Left cardiac atrium (tissue), 4 donors: ENCODE data around the gene MAGI3. TPM values are rescaled to one million over a fixed set of nuclear protein-coding genes. Genes with fewer than 3 reads are reported as not detected.

Experiments
- ATAC-seq, 2 donors: fragments of 200-7000 bp; cut with Tn5 transposase; one replicate each; pipeline ENCODE4 v1.9.1; 2020; ENCODE audit warnings: mild to moderate bottlenecking in 2 of 2, moderate library complexity in 2 of 2
- DNase-seq: peaks from one replicate; pipeline ENCODE4 v3.0.0-alpha.2; 2020
- intact Hi-C, 2 donors: fragments of 100-400 bp; cut with DNase I; formaldehyde crosslinking; loops; one replicate each; pipeline versions ENCODE4 v1.14.1 to v1.15.1; 2022 to 2023
- long read RNA-seq: library from polyadenylated mRNA; unstranded; transcript quantifications from one replicate; pipeline ENCODE4 v2.0.0, GENCODE V29; 2021
- total RNA-seq, 2 donors: library from RNA; stranded (reverse); fragmentation: NEBNext Ultra II Directional; extraction: Animal tissue kit (Norgen Biotek cat#: 25700); gene quantifications; one replicate each; pipeline ENCODE4 v1.2.1, GENCODE V29; 2021
- donor health status: DM: no; HTN: yes; CAD: no.
- donor health status: DM: no; HTN: yes; CAD: no; lungs with severe emphysema.
- donor health status: DM: yes; HTN: yes; CAD: no.
- donor health status: Dilated cardiomyopathy.

The MAGI3 gene
- 1 to 10 TPM; 7.2 to 7.9 TPM for total RNA-seq
- long read RNA-seq, partial matches to known transcripts = 1 of 1 reads
- long read RNA-seq, other reads (novel, unspliced or antisense) = 0 of 1 reads

DNA sequence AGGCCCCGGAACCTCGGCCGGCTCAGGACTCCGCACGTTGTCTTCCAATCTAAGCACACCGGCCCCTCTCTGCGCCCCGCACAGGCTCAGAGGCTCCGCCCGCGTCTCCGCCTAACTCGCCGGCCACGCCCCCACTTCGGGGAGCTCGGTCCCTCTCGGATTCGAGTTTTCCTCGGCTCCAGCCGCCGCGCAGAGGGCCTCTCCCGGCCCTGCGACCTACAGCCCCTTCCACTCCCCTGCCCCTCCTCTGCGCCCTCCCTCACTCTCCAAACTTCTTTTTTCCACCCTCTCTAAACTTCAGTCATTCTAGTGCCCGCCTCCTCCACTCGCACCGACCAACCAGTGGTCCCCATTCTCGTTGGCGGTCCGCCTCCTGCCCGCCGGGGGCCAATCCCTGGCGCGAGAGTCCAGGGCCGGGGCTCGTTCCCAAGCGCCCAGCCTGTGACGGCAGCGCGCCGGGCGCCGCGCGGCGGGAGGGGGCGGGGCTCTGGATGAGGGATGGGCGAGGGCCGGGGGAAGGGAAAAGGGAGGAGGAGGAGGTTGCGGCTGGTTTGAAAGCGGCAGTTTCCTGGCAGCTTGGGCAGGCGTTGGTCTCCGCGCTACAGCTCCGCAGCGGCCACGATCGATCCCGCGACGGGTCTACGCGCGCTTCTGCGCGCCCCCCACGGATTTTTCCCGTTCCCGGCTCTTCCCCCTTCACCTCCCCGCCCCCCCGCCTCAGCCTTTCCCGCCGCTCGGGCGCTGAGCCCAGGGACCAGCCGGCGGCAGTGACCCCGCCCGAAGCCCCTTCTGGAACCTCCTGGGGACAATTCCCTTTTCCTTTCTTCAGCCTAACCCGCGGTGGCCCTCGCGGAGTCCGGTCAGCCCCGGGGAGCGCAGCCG, at the start of gene MAGI3:
TSS of gene MAGI3 (plus strand) at position 563 of the 882 bp plus-strand sequence. CDS start 519 bp downstream, outside the sequence.
- DNase-seq (peak; percentile 97), ATAC-seq (peak; percentile 95 to 98)
- intact Hi-C loops = no loop called here

DNA sequence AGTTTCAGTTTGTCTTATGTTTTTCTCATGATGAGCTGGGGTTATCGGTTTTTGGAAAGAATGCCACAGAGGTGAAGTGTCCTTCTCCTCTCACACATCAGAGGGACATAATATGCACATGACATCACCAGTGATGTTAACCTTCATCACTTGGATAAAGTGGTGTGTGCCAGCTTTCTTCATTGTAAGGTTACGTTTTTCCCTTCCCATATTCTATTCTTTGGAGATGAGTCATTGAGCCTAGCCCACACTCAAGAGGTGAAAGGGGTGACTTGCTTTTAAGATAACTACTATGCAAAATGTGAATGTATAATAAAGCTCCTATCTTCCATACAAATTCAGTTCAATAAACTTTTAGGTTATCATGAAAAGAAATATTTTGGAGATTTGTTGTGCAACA, 36.7 kb upstream of the MAGI3 start:
- DNase-seq = no peak
- no peak for ATAC-seq
- intact Hi-C loops = no loop called here

DNA sequence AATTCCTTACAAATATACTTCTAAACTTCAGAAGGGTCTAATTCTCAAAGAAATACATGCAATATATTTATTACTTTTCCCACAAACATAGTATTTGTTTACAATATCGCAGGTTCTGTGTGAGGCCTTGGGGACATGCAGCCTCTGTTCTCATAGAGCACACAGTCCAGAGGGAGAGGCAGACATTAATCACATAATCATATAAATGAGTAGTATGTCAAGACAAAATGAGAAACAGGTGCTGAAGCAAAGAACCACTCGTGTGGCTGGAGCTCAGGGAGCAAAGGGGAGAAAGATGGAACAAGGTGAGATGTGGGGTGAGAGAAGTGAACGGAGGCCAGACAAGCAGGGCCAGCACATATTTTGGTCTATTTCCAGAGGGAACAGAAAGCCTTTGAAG, 26.4 kb upstream of the MAGI3 start:
- intact Hi-C loops = no loop called here
- no peak for ATAC-seq
- DNase-seq = no peak

DNA sequence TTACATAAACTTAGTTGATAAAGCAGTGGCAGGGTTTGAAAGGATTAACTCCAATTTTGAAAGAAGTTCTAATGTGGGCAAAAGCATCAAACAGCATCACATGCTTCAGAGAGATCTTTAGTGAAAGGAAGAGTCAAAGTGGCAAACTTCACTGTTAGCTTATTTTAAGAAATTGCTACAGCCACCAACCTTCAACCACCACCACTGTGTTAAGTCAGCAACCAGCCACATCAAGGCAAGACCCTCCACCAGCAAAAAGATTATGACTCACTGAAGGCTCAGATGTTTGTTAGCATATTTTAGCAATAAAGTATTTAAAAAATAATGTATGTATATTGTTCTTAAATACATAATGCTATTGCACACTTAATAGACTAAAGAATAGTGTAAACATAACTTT, 21.3 kb upstream of the MAGI3 start:
- DNase-seq = no peak
- intact Hi-C loops = no loop called here
- no peak for ATAC-seq

DNA sequence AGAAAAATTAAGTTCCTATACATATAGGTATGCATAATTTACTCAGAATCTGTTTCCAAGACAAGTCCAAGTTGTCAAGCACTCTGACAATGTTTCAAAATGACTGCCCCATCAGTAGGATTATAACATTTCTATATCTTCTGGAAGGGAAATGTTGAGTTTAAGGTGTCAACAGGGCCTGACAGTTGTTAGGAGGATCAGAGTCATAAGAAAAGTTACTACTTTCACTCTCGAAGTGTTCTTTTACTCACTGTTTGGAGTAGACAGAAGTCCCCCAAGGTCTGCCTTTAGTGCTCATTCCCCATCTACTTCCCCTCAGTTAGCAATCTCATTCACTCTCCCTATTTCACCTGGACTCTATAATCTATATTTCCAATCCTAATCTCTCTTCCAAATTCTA, 20.6 kb upstream of the MAGI3 start:
- DNase-seq = no peak
- intact Hi-C loops = no loop called here
- ATAC-seq = no peak

DNA sequence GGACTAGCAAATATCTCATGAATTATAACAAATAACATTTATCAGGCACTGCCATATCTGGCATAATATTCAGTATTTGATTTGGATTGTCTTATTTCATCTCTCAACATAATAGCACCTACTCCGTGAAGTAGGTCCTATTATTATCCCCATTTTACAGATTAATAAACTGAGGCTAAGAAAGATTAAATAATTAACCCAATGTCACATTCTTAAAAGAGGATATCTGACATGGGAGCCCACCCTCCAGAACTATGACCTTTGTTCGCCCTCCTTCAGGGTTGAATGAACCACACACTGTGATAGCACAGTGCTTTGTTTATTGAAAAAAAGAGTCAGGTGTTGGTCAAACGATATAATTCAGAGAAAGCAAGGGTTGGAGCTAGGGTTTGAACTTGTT, 19.4 kb upstream of the MAGI3 start:
- no peak for DNase-seq
- intact Hi-C loops = no loop called here
- ATAC-seq = no peak

DNA sequence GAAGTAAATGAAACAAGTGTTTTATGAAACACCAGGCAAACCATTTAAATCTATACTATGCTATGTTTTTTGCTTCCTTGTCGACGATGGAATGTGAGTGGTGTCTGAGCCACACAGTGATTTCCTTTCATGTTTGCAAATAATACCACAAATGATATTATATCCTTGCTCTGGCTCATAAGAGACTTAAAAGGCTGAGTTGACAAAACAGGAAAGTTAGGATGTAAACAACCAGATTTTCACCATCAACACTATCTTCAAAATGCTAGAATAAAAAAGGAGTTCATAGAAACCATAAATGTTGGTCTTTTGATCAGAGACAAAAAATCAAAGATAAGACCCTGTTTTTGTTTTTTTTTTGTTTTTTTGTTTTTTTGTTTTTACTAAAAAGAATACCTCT, 17.8 kb upstream of the MAGI3 start:
- intact Hi-C loops = no loop called here
- no peak for DNase-seq
- no peak for ATAC-seq

DNA sequence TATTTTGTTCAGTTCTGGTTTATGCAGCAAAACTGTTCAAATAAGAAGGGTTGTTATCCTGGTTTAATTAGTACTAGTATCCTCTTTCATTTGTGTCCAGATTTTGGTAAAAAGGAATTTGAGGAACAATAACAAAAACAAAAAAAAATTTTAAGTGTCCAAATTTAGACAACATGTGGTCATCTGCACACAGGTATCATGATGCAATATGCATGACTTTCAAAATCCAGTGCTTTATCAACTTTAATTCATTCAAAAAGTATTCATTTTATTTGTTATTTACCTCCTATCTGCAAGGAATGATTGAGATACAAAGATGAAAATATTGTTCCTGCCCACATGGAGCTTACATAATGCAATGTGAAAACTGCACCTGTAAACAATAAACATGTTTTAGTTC, 16.7 kb upstream of the MAGI3 start:
- no peak for DNase-seq
- ATAC-seq = no peak
- intact Hi-C loops = no loop called here

DNA sequence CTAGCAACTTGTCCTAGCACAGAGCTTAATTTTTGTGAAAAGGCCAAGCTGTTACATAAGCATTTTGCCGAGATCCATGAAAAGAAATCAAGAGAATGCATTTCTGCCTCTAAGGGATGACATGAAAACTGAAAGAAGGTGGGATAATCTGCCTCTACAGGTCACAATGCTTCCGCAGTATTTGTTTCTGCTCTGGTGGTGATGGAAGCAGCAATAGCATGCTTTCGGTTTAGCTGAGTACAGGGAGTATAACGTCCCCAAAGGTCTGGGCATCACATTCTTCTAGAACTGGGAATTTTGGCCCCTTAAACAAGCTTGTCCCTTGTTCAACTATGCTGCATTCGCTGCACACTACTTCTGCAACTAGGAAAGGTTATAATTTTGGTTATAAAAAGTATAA, 14.4 kb upstream of the MAGI3 start:
- intact Hi-C loops = no loop called here
- ATAC-seq = no peak
- no peak for DNase-seq

DNA sequence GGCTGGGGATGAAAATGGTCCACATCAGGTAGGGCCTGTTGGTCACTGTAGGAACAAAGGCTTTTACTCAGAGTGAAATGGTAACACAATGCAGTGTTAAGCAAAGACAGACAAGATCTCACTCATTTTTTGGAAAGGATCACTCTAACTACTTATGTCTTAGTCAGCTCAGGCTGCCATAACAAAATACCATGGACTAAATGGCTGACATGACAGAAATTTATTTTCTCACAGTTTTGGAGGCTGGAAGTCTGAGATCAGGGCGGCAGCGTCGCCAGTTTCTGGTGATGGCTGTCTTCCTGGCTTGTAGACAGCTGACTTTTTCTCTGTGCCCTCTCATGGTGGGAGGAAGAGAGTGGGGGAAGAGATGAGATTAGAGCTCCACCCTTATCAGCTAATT, 10.2 kb upstream of the MAGI3 start:
- DNase-seq = no peak
- no peak for ATAC-seq
- intact Hi-C loops = no loop called here

DNA sequence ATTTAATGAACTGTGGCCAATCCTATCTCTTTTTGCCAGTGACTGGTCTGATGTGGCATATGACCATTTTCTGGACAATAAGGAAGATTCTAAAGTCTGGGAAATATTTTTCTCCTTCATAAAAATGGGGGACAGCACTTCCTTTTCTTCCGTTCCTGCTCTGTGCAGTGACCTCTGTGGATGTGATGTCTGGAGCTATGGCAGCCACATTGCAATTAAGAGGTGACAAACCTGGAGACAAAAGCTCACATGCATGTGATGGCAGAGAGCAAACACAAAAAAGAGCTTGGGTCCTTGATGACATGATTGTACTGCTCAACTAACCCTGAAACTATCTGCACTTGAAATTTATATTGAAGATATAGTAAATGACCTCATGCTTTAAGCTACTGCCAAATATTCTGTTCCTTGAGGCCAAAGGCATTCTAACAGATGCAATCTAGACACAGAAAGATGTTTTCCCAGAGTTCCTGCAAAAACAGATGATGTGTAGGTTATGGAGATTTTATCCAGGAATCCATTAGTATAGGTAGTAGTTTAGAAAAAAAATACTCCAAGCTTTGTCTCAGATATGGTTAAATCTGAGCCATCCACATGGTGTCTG, 2.2 kb upstream of the MAGI3 start:
- intact Hi-C loops = no loop called here
- ATAC-seq = no peak
- no peak for DNase-seq

DNA sequence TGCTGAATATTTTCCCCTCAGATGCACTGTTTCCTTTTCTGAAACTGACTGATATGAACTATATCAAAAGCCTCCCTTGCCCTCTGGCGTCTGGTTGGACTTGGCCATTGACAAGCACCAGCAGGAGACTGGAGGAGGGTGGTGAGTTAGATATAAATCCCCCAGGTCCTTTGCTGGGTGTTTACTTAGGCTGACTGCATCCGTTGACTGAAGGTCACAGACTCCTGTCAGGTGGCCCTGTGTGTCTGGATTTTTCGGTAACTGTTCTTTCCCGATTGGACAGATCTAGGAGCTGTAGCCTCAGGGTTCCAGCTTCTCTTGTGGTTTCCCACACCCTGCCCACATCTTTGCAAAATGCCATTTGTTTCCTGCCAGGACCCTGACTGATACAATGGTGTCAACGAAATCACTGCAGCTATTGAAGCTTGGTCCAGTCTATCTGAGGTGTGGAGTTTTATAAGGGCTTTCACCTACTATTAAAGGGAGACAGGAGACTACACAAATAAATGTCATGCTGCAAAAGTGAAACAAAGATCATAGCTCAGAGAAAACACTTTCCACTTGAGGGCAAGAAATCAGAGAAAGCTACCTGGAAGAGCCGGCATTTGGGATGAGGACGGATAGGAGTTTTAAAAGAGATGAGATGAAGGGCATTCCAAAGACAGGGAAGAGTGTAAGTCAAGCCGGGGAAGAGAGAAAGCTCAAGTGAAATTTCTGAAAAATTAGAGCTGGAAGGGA, 1.5 kb upstream of the MAGI3 start:
- ATAC-seq = no peak
- intact Hi-C loops = no loop called here
- DNase-seq = peak; percentile 26

DNA sequence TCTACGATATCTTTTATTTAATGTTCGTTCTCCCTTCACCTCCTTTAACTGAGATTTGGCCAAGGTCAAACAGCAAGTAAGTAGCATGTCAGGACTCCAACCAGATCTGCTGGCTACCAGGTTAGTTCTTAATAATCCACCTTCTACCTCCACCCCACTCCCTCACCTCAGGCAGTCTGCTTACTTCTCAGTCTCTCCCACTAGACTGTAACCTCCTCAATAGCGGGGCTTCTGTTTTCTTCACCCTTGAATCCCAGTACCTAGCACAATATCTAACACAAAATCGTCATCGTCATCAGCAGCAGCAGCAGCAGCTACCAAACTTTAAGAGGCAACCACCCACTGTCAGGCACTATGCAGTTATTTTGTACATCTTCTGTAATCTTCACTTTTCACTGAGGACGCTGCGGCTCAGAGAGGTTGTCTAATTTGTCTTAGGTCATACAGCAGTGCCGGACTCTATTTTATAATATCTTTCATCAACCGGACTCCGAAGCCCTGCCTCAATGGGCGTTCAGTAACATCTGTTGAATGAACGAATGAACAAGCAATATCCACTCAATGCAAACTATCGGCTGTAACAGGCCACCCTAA, 859 bp upstream of the MAGI3 start:
- intact Hi-C loops = no loop called here
- ATAC-seq (no peak), DNase-seq (no peak)

DNA sequence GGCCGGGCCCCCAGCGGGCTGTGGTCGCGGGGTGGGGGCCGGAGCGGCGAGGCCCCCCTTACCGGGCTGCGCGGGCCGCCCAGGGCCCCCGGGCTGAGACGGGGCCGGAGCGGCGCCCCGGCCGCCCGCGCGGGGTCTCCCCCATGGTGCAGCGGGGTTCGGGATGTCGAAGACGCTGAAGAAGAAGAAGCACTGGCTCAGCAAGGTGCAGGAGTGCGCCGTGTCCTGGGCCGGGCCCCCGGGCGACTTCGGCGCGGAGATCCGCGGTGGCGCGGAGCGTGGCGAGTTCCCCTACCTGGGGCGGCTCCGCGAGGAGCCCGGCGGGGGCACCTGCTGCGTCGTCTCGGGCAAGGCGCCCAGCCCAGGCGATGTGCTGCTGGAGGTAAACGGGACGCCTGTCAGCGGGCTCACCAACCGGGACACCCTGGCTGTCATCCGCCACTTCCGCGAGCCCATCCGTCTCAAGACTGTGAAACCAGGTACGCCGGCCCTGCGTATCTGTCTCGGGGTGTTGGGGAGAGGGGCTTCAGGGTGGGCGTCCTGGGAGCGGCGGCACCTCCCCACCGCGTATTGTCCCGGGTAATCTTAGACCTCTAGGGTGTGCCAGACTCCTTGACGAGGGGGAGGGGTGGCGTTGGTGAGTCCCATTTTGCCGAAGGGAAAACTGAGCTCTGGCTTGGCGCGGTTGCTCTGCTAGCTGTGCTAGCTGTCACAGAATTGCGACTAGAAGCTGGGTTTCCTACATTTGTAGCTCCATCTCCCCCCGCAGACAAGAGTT, 745 bp downstream of the MAGI3 start:
- peak; percentile 3 to 6 for ATAC-seq
- peak; percentile 55 for DNase-seq
- intact Hi-C loops = no loop called here

DNA sequence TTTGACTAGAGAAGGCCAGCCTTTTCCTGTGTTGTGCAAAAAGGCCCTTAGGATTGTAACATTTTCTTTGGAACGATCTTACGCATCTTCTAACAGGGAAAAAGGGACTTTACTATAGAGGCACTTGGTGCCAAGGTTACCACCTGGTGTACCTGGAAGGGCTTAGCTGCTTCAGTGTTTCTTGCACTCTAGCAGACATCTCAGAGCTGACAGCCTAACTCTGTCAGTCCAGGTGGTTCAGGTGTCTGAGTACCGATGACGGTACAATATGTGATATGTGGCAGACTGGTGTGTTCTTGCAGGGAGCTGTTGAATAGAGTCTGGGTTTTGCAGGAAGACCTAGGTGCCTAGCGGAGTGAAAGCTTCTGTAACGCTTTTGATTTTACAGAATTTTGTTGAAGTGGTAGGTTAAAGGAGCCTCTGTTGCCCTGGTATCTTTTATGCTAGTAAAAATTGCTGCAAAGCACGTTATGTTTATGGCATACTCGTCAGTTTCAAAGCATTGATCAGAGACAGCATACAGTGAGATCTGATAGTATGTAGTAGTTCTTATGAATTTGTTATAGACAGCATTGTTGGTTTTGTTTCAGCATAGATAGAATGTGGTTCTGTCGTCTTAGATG, 1.4 kb downstream of the MAGI3 start:
- intact Hi-C loops = no loop called here
- ATAC-seq (no peak), DNase-seq (no peak)

DNA sequence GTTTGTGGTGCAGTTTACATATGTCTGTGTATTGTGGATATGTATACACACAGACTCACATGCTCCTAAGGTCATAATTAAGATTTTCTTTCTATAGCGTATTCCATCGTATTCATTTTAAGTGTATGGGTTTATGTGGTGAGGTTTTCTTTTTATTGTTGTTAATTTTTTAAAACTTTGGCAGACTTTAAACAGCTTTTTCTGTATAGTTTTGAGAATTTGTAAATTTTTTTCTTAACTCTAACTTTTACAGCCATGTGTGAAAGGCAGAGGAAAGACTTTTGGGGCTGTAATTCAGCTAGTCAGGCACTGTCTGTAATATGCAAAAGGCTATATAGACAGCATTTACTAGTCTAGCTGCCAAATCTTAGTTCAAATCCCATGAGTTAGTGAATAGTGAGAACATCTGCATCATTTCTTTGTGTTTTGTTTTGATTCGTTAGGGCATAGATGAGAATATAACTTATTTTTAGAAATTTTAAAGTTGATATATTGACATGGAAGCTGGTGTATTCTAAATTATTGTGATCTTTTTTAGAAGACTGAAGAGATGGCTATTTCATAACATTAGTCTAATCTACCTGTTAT, 2.3 kb downstream of the MAGI3 start:
- no peak for ATAC-seq
- no peak for DNase-seq
- intact Hi-C loops = no loop called here

DNA sequence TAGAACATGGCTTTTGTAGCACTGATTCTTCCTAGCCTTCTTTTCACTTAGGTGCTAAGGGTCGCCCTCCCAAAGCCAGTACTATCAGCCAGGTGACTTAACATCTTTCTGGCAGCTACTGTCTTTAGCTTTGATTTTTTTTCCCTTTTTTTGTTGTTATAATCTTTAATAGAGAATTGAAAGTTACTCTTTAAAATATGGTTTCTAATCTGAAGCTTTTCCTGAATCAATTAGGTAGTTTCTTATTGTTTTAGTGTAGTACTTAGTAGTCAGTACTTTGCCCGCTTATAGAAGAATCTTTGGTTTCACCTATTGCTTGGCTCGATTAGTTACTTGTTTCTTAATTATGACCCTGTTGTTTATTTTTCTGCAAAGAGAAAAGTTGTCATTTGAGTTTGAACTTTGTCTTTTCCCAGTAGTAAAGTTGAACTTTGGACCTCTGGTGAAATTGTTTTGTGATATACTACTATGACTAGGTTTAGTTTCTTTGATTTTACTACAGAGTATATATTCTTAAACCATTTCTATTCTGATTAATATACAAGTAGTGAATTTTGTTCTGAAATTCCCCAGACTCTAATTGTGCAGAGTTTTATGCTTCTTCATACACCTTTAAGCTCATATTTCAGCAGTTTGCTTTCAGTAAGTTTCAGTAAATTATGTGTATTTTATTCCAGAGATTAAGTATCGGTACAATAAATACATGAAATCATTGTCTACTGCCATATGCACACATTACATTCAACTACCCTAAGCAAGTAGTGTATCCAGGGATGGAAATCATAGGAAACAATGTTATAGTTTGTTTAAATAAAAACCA, 3.9 kb downstream of the MAGI3 start:
- intact Hi-C loops = no loop called here
- ATAC-seq = no peak
- no peak for DNase-seq
